Measurements from ENCODE around the gene ID2.

- no peak for TF ChIP-seq CTCF (CRISPR knock-in tag; IDR thresholded peaks at IDR 0.05)
- TF ChIP-seq ZMAT5 (CRISPR knock-in tag; IDR thresholded peaks at IDR 0.05; ENCODE audit: borderline replicate concordance, low read depth): no peak
Measured at GRCh38 chr2:8676921-8677645, 4.8 kb upstream of the ID2 start.

Data from HepG2 (cell line).